Measurements from ENCODE around the gene SULT6B1. TPM values are rescaled to one million over a fixed set of nuclear protein-coding genes. Genes with fewer than 3 reads are reported as not detected.

SULT6B1 gene
- total RNA-seq, 4 donors from 2014 or later, result not detected

DNA sequence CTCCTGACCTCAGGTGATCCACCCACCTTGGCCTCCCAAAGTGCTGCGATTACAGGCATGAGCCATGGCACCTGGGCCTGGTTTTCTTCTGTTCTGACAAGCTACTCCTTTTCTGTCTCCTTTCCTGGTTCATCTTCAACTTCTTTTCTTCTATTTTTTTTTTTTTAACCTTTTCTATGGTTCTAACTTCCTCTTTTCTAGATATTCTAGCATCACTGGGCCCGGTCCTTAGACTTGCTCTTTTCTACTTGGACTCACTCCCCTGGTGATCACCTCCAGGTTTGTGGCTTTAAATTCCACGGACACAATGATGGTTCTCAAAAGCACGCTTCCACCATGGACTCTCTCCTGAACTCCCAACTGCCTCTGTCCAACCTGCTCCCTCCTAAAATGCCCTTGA lies 33.7 kb downstream of the SULT6B1 start:
- 84 to 97% methylated on average over 4 of the region's 4 CpGs for WGBS, 2 donors (ENCODE audit: low coverage in 1 of 2)
- in situ Hi-C loops (cut with MboI; ENCODE audit: low pct_ligation_motif_present in 1 of 4, low pct_unique_long_range_greater_than_20kb in 1 of 4, low sequenced_read_pairs in 3 of 4), result loop anchor here in 2 of 4 donors (25.0 kb wide), 1 partner anchor 733 kb away; no protein-coding TSS in a partner anchor
- Histone ChIP-seq H3K36me3 (no peaks in the 10 kb centered on the region), H3K4me3 (no peak overlapping the region), H3K27ac (no peak overlapping the region), H3K4me1 (peaks cover 11 to 31% (median 22%) of the 10 kb centered on the region in 4 donors), H3K27me3 (no peaks in the 10 kb centered on the region), H3K9me3 (no peaks in the 10 kb centered on the region)
- intact Hi-C loops (cut with DNase I; ENCODE audit: low total_unique reads), result loop anchor here (10.0 kb wide), 1 partner anchor 80 kb away; the partner anchor contains the start of genes CEBPZ and NDUFAF7
- TF ChIP-seq POLR2AphosphoS5 (IDR thresholded peaks at IDR 0.05) (no peak), POLR2A (IDR thresholded peaks at IDR 0.05) (no peak), EP300 (IDR thresholded peaks at IDR 0.05; ENCODE audit: low read depth) (no peak)
- TF ChIP-seq, protein P1, sequence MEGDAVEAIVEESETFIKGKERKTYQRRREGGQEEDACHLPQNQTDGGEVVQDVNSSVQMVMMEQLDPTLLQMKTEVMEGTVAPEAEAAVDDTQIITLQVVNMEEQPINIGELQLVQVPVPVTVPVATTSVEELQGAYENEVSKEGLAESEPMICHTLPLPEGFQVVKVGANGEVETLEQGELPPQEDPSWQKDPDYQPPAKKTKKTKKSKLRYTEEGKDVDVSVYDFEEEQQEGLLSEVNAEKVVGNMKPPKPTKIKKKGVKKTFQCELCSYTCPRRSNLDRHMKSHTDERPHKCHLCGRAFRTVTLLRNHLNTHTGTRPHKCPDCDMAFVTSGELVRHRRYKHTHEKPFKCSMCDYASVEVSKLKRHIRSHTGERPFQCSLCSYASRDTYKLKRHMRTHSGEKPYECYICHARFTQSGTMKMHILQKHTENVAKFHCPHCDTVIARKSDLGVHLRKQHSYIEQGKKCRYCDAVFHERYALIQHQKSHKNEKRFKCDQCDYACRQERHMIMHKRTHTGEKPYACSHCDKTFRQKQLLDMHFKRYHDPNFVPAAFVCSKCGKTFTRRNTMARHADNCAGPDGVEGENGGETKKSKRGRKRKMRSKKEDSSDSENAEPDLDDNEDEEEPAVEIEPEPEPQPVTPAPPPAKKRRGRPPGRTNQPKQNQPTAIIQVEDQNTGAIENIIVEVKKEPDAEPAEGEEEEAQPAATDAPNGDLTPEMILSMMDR (IDR thresholded peaks at IDR 0.05), result no peak
- no peak for DNase-seq

DNA sequence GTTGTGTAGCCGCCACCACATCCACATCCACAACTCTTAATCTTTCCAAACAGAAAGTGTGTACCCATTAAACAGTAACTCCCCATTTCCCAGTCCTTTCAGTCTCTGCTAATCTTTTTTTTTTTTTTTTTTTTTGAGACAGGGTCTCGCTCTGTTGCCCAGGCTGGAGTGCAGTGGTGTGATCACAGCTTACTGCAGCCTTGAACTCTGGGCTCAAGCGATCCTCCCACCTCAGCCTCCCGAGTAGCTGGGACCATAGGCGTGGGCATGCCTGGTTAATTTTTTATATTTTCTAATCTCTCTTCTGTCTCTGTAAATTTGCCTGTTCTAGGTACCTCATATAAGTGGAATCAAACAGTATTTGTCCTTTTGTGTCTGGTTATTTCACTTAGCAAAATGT lies 35.2 kb downstream of the SULT6B1 start:
- intact Hi-C loops (cut with DNase I; ENCODE audit: low total_unique reads), result loop anchor here (10.0 kb wide), 1 partner anchor 82 kb away; the partner anchor contains the start of genes CEBPZ and NDUFAF7

DNA sequence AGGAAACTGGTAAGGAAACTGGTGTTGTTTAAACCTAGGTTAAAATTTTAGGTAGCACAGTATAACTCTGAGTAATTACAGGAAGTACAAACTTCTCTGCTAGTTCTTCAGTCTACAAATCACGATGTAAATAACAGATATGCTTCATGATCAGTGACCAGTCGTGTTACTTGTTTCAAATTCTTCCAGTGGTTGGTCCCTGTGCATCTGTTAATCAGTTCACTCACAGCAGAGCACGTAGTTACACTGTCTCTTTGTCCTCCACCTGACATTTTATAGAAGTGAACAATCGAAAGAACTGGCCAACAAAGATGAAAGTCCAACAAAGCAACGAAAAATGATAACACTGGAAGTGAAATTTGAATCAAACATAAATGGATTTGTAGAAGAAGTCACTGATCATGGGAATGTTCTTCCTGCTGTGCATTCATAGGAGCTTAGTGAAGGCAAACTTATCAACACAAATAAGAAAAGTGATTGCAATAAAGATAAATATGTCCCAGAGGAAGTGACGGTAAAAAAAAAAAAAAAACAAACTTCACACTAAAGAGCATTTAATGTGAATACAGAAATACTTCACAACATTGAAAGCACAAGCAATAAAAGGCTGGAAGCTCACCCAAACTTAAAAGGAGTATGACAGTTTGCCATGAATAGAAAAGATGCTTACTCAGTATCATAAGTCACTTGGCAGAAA lies 38.7 kb downstream of the SULT6B1 start:
- intact Hi-C loops (cut with DNase I; ENCODE audit: low total_unique reads) (loop anchor here (10.0 kb wide), 2 partner anchors 85 to 485 kb away; partner anchors contain the start of genes CEBPZ and NDUFAF7), in situ Hi-C loops (cut with MboI; ENCODE audit: low pct_ligation_motif_present in 1 of 4, low pct_unique_long_range_greater_than_20kb in 1 of 4, low sequenced_read_pairs in 3 of 4) (loop anchor here in 2 of 4 donors (25.0 kb wide), 1 partner anchor 738 kb away; no protein-coding TSS in a partner anchor)
- H3K4me3 ChIP-seq, result peak overlapping the region in 1 of 4 donors; percentile 7
- WGBS, 2 donors (ENCODE audit: low coverage in 1 of 2), result 25 to 31% methylated on average over 6 of the region's 6 CpGs
- H3K36me3 ChIP-seq, result peaks cover 0 to 19% (median 6%) of the 10 kb centered on the region in 4 donors
- peaks cover 4 to 32% (median 13%) of the 10 kb centered on the region in 4 donors for H3K4me1 ChIP-seq
- no peaks in the 10 kb centered on the region for H3K9me3 ChIP-seq
- H3K27ac ChIP-seq, result peak overlapping the region; percentile 35 to 61 (median 52)
- H3K27me3 ChIP-seq, result no peaks in the 10 kb centered on the region
- DNase-seq, result no peak
- TF ChIP-seq EP300 (IDR thresholded peaks at IDR 0.05; ENCODE audit: low read depth), result no peak

More for the DNA sequence above, 35.2 kb downstream of the SULT6B1 start:
- in situ Hi-C loops (cut with MboI; ENCODE audit: low pct_ligation_motif_present in 1 of 4, low pct_unique_long_range_greater_than_20kb in 1 of 4, low sequenced_read_pairs in 3 of 4), result loop anchor here in 2 of 4 donors (25.0 kb wide), 1 partner anchor 734 kb away; no protein-coding TSS in a partner anchor
- peaks cover 11 to 46% (median 28%) of the 10 kb centered on the region in 4 donors for H3K4me1 ChIP-seq
- peaks cover 0 to under 1% (median 0%) of the 10 kb centered on the region in 4 donors for H3K36me3 ChIP-seq
- no peaks in the 10 kb centered on the region for H3K27me3 ChIP-seq
- H3K27ac ChIP-seq, result no peak overlapping the region
- 90 to 92% methylated on average over 5 of the region's 5 CpGs for WGBS, 2 donors (ENCODE audit: low coverage in 1 of 2)
- H3K4me3 ChIP-seq, result no peak overlapping the region
- TF ChIP-seq, protein P1 (IDR thresholded peaks at IDR 0.05), result no peak
- TF ChIP-seq POLR2A (IDR thresholded peaks at IDR 0.05) (no peak), POLR2AphosphoS5 (IDR thresholded peaks at IDR 0.05) (no peak), EP300 (IDR thresholded peaks at IDR 0.05; ENCODE audit: low read depth) (no peak)
- no peaks in the 10 kb centered on the region for H3K9me3 ChIP-seq
- no peak for DNase-seq

DNA sequence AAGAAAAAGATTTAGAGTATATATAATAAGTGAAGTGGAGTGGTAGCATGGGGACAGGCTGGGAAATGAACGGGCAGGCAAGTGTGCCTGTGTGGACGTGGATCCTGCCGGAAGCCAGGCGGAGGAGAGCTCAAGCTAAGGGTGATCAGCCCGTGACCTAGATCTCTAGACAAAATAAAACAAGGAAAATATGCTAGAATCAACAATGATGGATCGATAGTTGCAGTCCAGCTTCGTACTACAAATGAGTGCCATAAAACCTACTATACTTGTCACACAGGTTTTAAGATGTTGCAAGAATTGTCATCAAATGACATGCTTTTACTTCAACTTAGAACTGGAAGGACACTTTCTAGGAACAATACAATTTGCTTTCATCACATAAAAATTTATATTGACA lies 40.1 kb downstream of the SULT6B1 start:
- intact Hi-C loops (cut with DNase I; ENCODE audit: low total_unique reads), result loop anchor here (10.0 kb wide), 1 partner anchor 486 kb away; no protein-coding TSS in a partner anchor
- Histone ChIP-seq H3K27ac (peak overlapping the region in 1 of 4 donors; percentile 35), H3K4me1 (peaks cover 4 to 32% (median 13%) of the 10 kb centered on the region in 4 donors), H3K27me3 (no peaks in the 10 kb centered on the region), H3K36me3 (peaks cover 0 to 19% (median 6%) of the 10 kb centered on the region in 4 donors), H3K9me3 (no peaks in the 10 kb centered on the region), H3K4me3 (no peak overlapping the region)
- WGBS, 2 donors (ENCODE audit: low coverage in 1 of 2), result 70 to 76% methylated on average over 7 of the region's 7 CpGs
- in situ Hi-C loops (cut with MboI; ENCODE audit: low pct_ligation_motif_present in 1 of 4, low pct_unique_long_range_greater_than_20kb in 1 of 4, low sequenced_read_pairs in 3 of 4), result no loop called here
- DNase-seq, result no peak
- peak in 1 of 3 donors; percentile 12 for TF ChIP-seq POLR2AphosphoS5 (IDR thresholded peaks at IDR 0.05)
- no peak for TF ChIP-seq POLR2A (IDR thresholded peaks at IDR 0.05)
- TF ChIP-seq, protein P1 (IDR thresholded peaks at IDR 0.05), result no peak

Measured in transverse colon (tissue), 4 donors.